Fibroblast of upper back skin (primary cell): ENCODE measurements around the gene MKNK1.

ENCODE experiments used
- DNase-seq: peaks from one replicate; pipeline ENCODE4 v3.0.0-alpha.2; 2013

MKNK1 gene

GRCh38 chr1:46595127-46595526 is 8.9 kb downstream of the MKNK1 start:
- DNase-seq, result no peak

GRCh38 chr1:46594063-46594462 is 10.0 kb downstream of the MKNK1 start:
- no peak for DNase-seq

GRCh38 chr1:46592823-46593222 is 11.2 kb downstream of the MKNK1 start:
- DNase-seq, result no peak

GRCh38 chr1:46589529-46589928 is 14.5 kb downstream of the MKNK1 start:
- no peak for DNase-seq

GRCh38 chr1:46587069-46587468 is 17.0 kb downstream of the MKNK1 start:
- no peak for DNase-seq

GRCh38 chr1:46585312-46585938 is 18.6 kb downstream of the MKNK1 start:
- DNase-seq, result no peak

- DNase-seq, result no peak
These were observed 20.6 kb downstream of the MKNK1 start for GRCh38 chr1:46583494-46583893.

- DNase-seq, result no peak
These were observed 21.1 kb downstream of the MKNK1 start for GRCh38 chr1:46582972-46583371.

GRCh38 chr1:46581681-46582455 is 22.2 kb downstream of the MKNK1 start:
- DNase-seq, result no peak

- no peak for DNase-seq
These were observed 23.7 kb downstream of the MKNK1 start for GRCh38 chr1:46580140-46580903.

GRCh38 chr1:46577671-46578070 is 26.4 kb downstream of the MKNK1 start:
- no peak for DNase-seq

- DNase-seq, result no peak
These were observed 27.5 kb downstream of the MKNK1 start for GRCh38 chr1:46576596-46576995.

- DNase-seq, result no peak
These were observed 28.3 kb downstream of the MKNK1 start for GRCh38 chr1:46575778-46576177.

GRCh38 chr1:46575300-46575699 is 28.8 kb downstream of the MKNK1 start:
- DNase-seq, result no peak

- no peak for DNase-seq
These were observed 32.3 kb downstream of the MKNK1 start for GRCh38 chr1:46571691-46572225.

GRCh38 chr1:46569884-46570725 is 34.0 kb downstream of the MKNK1 start:
- DNase-seq, result peak; percentile 34

GRCh38 chr1:46569116-46569515 is 35.0 kb downstream of the MKNK1 start:
- DNase-seq, result no peak

GRCh38 chr1:46568461-46568891 is 35.6 kb downstream of the MKNK1 start:
- peak; percentile 38 for DNase-seq

- DNase-seq, result no peak
These were observed 40.7 kb downstream of the MKNK1 start for GRCh38 chr1:46563341-46563740.

- no peak for DNase-seq
These were observed 41.6 kb downstream of the MKNK1 start for GRCh38 chr1:46562498-46562897.

- no peak for DNase-seq
These were observed 45.1 kb downstream of the MKNK1 start for GRCh38 chr1:46558966-46559365.

GRCh38 chr1:46558141-46558963 is 45.7 kb downstream of the MKNK1 start:
- no peak for DNase-seq
